Prostate gland (tissue), 2 donors: Measurements from ENCODE around the gene KRTAP10-2.

Experiments used
- CTCF ChIP-seq, 4 experiments: fragments of 200-600 bp in 2 of 4; fragments of 450-650 bp in 2 of 4; sonication (generic) in 2 of 4; IDR thresholded peaks; 1 replicate in 3 of 4; 2 replicates in 1 of 4; pipeline ENCODE4 v1.5.1; 2016 to 2019; ENCODE audit warnings: antibody characterized with exemption in 4 of 4, mild to moderate bottlenecking in 2 of 4, moderate library complexity in 2 of 4
- POLR2A ChIP-seq: fragments of 450-650 bp; IDR thresholded peaks from one replicate; pipeline ENCODE4 v1.6.1; 2016; ENCODE audit warnings: antibody characterized with exemption, mild to moderate bottlenecking

GRCh38 chr21:44517175-44517899 lies 34.0 kb downstream of the KRTAP10-2 start:
- no peak for TF ChIP-seq POLR2A
- TF ChIP-seq CTCF (IDR thresholded peaks at IDR 0.05): no peak
